Spinal cord (tissue), 10 donors: ENCODE results near the gene DPP9. TPM values are rescaled to one million over a fixed set of nuclear protein-coding genes. Genes with fewer than 3 reads are reported as not detected.

Experiments
- DNase-seq, 6 donors: peaks; one replicate each; pipeline versions ENCODE4 v3.0.0 to v3.0.0-alpha.2; 2013 to 2015; ENCODE audit warnings: low spot score in 6 of 6, low read depth in 4 of 6
- H3K27ac ChIP-seq: one replicate; pipeline ENCODE4 v1.5.1; 2013; ENCODE audit warnings: low read depth, low read length, control low read depth
- H3K27me3 ChIP-seq: one replicate; pipeline ENCODE4 v1.6.1; 2013; ENCODE audit warnings: low read length; ENCODE audit not compliant: control insufficient read depth, insufficient read depth
- H3K36me3 ChIP-seq: one replicate; pipeline ENCODE4 v1.6.1; 2013; ENCODE audit warnings: low read length; ENCODE audit not compliant: control insufficient read depth, insufficient read depth
- H3K4me1 ChIP-seq: one replicate; pipeline ENCODE4 v1.6.1; 2013; ENCODE audit warnings: low read length; ENCODE audit not compliant: control insufficient read depth, insufficient read depth
- H3K4me3 ChIP-seq: one replicate; pipeline ENCODE4 v1.5.1; 2013; ENCODE audit warnings: low read depth, low read length, control low read depth
- H3K9me3 ChIP-seq: one replicate; pipeline ENCODE4 v1.6.1; 2013; ENCODE audit warnings: low read length; ENCODE audit not compliant: control insufficient read depth, insufficient read depth
- WGBS: methylation state at CpG from one replicate; pipeline ENCODE4 v1.1.5; 2013; ENCODE audit warnings: missing lambda C conversion rate; ENCODE audit not compliant: insufficient coverage; 5-methylcytosine and 5-hydroxymethylcytosine counted together
- long read RNA-seq, 4 donors: transcript quantifications; one replicate each; lab custom pipeline, GENCODE V29; 2026
- polyA plus RNA-seq, 2 donors: library from polyadenylated mRNA; unstranded; fragments of 120-200 nt; gene quantifications; one replicate each; pipeline ENCODE4 v1.2.1, GENCODE V29; 2013; ENCODE audit not compliant: insufficient read length in 2 of 2
- total RNA-seq, 2 donors: library from RNA; depleted of rRNA in 1 of 2; stranded (reverse); fragments of 120-200 nt in 1 of 2; fragments of >200 nt in 1 of 2; gene quantifications; one replicate each; pipeline versions ENCODE4 v1.2.3 to v1.2.4, GENCODE V29; 2013 to 2014
- donor health status: healthy.

The DPP9 gene
- 10 to 100 TPM in 1 of 2 donors, 1 to 10 TPM in 1; 9.6 to 14.2 TPM for total RNA-seq
- 10 to 100 TPM; 20.6 to 30.3 TPM for polyA plus RNA-seq
- long read RNA-seq, donor 1, full-length matches to known transcripts: 6 of 6 reads
- long read RNA-seq, donor 1, partial matches to known transcripts: 0 of 6 reads
- long read RNA-seq, donor 1, other reads (novel, unspliced or antisense): 0 of 6 reads
- long read RNA-seq, donor 2: 0 reads
- long read RNA-seq, donor 3: 0 reads
- long read RNA-seq, donor 4, partial matches to known transcripts: 0 of 1 reads
- long read RNA-seq, donor 4, other reads (novel, unspliced or antisense): 0 of 1 reads

- Histone ChIP-seq H3K27me3 (no peaks in the 10 kb centered on the region), H3K4me3 (peak within 1 kb of the TSS; percentile 82), H3K9me3 (no peaks in the 10 kb centered on the region), H3K27ac (peak within 1 kb of the TSS; percentile 91), H3K4me1 (peaks cover 31% of the 10 kb centered on the region), H3K36me3 (peaks cover 24% of the 10 kb centered on the region)
- DNase-seq: peak; percentile 94 to 99 (median 98)
- under 1% methylated on average over 58 of the region's 79 CpGs for WGBS
Observed at GRCh38 chr19:4723595-4724514, at the start of gene DPP9. Gene DPP9, minus strand, starts transcription at chr19:4723842. Its CDS starts 3,936 bp downstream, at chr19:4719906.

DNA sequence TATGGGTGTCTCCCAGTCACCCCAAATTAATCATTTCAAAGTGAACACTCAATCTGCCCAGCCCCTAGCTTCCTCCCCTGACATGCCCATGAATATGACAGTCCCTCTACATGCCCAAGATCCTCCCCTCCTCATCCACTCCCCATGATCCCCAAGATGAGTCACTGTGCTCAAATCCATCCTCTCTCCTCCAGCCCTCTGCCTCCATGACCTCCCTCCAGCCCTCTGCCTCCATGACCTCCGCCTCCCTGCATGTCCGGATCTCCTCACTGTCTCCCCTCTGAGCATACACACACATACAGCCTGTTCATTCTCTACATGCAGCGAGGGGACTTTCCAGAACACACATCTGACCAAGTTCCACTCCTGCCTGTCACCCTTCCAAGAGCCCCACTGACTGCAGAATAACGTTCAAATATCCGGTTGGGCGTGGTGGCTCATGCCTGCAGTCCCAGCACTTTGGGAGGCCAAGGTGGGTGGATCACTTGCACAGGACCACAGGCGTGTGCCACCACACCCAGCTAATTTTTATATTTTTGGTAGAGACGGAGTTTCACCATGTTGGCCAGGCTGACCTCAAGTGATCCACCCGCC, 49.5 kb upstream of the DPP9 start:
- no peak for DNase-seq
- 67% methylated on average over 7 of the region's 9 CpGs for WGBS
- H3K27ac ChIP-seq: no peak overlapping the region

GRCh38 chr19:4772566-4772965, 48.9 kb upstream of the DPP9 start:
- Histone ChIP-seq H3K9me3 (no peaks in the 10 kb centered on the region), H3K4me1 (peaks cover 32% of the 10 kb centered on the region), H3K36me3 (no peaks in the 10 kb centered on the region), H3K4me3 (no peak overlapping the region), H3K27me3 (no peaks in the 10 kb centered on the region), H3K27ac (no peak overlapping the region)
- no CpG with 5 or more reads among the region's 2 CpGs for WGBS
- peak in 1 of 6 donors; percentile 89 for DNase-seq

More for the DNA sequence above, 49.5 kb upstream of the DPP9 start:
- Histone ChIP-seq H3K9me3 (no peaks in the 10 kb centered on the region), H3K4me1 (peaks cover 32% of the 10 kb centered on the region), H3K36me3 (no peaks in the 10 kb centered on the region), H3K4me3 (no peak overlapping the region), H3K27me3 (no peaks in the 10 kb centered on the region)

GRCh38 chr19:4768934-4769777, 45.5 kb upstream of the DPP9 start:
- Histone ChIP-seq H3K36me3 (no peaks in the 10 kb centered on the region), H3K4me3 (peak overlapping the region; percentile 41), H3K9me3 (no peaks in the 10 kb centered on the region), H3K27me3 (no peaks in the 10 kb centered on the region), H3K27ac (no peak overlapping the region), H3K4me1 (peaks cover 22% of the 10 kb centered on the region)
- peak in 5 of 6 donors; percentile 79 to 98 (median 89) for DNase-seq
- 6% methylated on average over 28 of the region's 37 CpGs for WGBS

- Histone ChIP-seq H3K27me3 (no peaks in the 10 kb centered on the region), H3K36me3 (no peaks in the 10 kb centered on the region), H3K4me3 (no peak overlapping the region), H3K9me3 (no peaks in the 10 kb centered on the region), H3K27ac (no peak overlapping the region), H3K4me1 (peaks cover 23% of the 10 kb centered on the region)
- DNase-seq: no peak
- 18% methylated on average over 4 of the region's 5 CpGs for WGBS
Observed at GRCh38 chr19:4764393-4764660, 40.7 kb upstream of the DPP9 start.

DNA sequence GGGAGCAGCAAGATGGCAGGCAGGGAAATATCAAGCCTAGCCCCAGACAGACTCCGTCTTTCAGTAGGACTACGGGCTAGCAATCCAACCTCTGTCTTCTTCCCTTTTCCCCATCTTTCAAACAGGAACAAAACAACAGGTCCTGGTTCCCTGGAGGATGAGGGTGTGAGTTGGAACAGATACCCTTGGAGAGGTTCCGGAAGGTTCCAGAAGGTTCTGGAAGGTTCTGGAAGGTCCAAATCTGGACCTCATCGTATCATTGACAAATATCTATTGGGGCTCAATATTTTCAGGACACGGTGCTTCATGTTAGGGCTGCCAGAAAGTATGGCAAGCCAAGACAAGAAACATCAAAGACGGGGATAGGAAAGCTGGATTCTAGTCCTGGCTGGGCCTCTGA, 39.4 kb upstream of the DPP9 start:
- Histone ChIP-seq H3K27me3 (no peaks in the 10 kb centered on the region), H3K4me1 (peaks cover 26% of the 10 kb centered on the region), H3K27ac (no peak overlapping the region), H3K4me3 (no peak overlapping the region), H3K36me3 (no peaks in the 10 kb centered on the region), H3K9me3 (no peaks in the 10 kb centered on the region)
- 92% methylated on average over 4 of the region's 6 CpGs for WGBS
- no peak for DNase-seq

GRCh38 chr19:4760285-4760650, 36.6 kb upstream of the DPP9 start:
- WGBS: no CpG with 5 or more reads among the region's 10 CpGs
- H3K9me3 ChIP-seq: no peaks in the 10 kb centered on the region
- H3K27me3 ChIP-seq: no peaks in the 10 kb centered on the region
- no peak for DNase-seq
- H3K4me1 ChIP-seq: peaks cover 26% of the 10 kb centered on the region
- peak overlapping the region; percentile 42 for H3K4me3 ChIP-seq
- H3K27ac ChIP-seq: no peak overlapping the region
- H3K36me3 ChIP-seq: no peaks in the 10 kb centered on the region

- Histone ChIP-seq H3K27ac (no peak overlapping the region), H3K9me3 (no peaks in the 10 kb centered on the region), H3K4me1 (peaks cover 26% of the 10 kb centered on the region), H3K4me3 (peak overlapping the region; percentile 42), H3K27me3 (no peaks in the 10 kb centered on the region), H3K36me3 (no peaks in the 10 kb centered on the region)
- DNase-seq: peak in 5 of 6 donors; percentile 91 to 98 (median 94)
- 1% methylated on average over 42 of the region's 53 CpGs for WGBS
Observed at GRCh38 chr19:4759388-4760284, 36.0 kb upstream of the DPP9 start.
